Activated T-helper 9 cell treated with anti-CD3 and anti-CD28 coated beads, Interleukin-2, amount 50 U/mL, for 16 hours (primary cell): ENCODE data around the gene PLAGL2.

ENCODE experiments used
- DNase-seq: peaks from one replicate; pipeline ENCODE4 v3.0.0-alpha.2; 2020; ENCODE audit warnings: low read depth

The PLAGL2 gene

GRCh38 chr20:32231245-32231644 is 23.7 kb upstream of the PLAGL2 start:
- DNase-seq: no peak

DNA sequence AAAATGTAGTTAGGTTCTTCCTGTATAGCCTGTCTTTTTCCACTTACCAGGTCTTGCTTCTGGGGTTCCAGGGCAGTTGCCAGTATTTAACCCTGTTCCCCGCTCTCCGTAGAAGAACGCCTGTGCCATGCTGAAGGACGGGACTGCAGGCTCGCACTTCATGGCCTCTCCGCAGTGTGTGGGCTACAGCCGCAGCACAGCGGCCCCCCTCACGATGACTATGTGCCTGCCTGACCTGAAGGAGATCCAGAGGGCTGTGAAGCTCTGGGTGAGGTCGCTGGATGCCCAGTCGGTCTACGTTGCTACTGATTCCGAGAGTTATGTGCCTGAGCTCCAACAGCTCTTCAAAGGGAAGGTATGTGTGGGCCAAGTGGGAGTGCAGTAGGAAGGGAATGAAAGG is 23.2 kb upstream of the PLAGL2 start:
- no peak for DNase-seq

GRCh38 chr20:32229251-32229747 is 21.8 kb upstream of the PLAGL2 start:
- DNase-seq: no peak

GRCh38 chr20:32227744-32228688 is 20.5 kb upstream of the PLAGL2 start:
- no peak for DNase-seq

DNA sequence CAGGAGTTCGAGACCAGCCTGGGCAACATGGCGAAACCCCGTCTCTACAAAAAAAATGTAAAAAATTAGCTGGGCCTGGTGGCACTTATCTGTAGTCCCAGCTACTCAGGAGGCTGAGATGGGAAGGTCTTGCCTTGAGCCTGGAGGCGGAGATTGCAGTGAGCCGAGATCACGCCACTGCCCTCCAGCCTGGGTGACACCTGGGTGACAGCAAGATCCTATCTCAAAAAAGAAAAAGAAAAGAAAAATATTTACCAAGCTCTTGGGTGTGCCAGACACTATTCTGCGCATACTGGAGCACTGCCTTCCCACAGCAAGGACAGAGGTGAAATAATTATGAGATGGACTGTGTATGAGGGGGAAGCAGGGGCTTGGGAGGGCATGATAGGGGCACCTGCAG is 19.8 kb upstream of the PLAGL2 start:
- DNase-seq: no peak

DNA sequence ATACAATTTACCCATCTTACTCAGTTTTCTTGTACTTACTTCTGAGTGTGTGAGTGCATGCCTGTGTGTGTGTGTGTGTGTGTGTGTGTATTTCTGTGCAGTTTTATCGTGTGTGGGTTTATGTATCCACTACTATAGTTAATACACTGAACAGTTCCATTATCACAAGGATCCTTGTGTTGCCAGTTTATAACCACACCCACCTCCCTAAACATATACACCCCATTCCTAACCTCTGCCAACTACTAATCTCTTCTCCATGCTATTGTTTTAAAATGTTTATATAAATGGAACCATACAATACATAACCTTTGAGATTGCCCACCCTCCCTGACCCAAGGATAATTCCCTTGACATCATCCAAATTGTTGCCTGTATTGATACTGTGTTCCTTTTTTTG is 18.8 kb upstream of the PLAGL2 start:
- no peak for DNase-seq

GRCh38 chr20:32224463-32224862 is 16.9 kb upstream of the PLAGL2 start:
- DNase-seq: no peak

- DNase-seq: no peak
Observed at GRCh38 chr20:32218156-32218900, 10.8 kb upstream of the PLAGL2 start.

DNA sequence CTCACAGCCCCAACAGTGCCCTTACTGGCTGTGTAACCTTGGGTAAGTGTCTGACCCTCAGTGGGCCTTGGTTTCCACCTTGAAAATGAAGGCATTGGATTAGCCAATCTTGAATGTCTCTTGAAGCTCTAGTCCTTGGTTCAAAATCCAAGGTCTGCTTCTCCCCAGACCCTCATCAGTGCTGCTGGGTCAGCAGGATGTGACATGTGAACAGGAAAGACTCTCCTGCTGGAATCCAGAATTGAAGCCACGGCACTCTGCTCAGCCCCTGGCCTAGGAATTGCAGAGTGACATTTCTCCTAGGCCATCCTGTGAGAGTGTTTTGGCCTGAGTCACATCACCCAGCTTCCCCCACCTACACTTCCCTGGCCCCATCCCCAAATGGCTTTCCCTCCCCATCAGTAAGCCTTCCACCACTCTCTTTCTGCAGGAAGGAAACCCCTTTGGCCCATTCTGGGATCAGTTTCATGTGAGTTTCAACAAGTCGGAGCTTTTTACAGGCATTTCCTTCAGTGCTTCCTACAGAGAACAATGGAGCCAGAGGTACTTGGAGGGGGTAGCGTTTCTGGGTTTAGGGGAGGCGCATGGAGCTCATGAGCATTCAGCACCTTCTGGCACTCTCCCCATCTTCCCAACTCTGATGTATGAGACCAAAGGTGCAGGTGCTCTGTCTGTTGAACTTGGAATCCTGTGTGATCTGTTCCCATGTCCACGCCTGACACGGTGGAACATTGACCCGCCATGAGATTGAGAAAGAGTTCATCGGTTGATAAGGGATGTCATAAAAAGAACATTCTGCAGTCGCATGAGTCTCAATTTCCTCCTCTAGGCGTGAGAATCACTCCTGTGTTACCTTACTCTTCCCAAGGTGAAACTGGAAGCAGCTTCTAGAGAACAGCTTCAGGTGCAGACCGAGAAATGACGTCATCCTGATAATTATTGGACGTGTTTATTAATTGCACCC is 8.9 kb upstream of the PLAGL2 start:
- no peak for DNase-seq

DNA sequence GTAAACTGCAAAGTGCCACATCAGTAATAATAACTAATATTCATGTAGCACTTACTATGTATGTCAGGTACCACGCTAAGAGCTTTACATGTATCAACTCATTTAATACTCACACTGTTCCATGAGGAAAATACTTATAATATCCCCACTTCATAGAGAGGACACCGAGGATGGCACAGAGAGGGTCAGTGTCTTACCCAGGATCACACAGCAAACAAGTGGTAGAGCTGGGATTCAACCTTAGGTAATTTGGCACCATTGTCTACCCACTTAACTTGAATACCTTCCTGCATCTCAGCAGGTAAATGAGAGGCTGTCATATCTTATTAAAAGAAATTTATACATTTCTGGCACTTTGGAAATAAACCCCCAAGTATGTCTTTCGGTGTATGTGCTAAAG is 8.2 kb upstream of the PLAGL2 start:
- DNase-seq: no peak

DNA sequence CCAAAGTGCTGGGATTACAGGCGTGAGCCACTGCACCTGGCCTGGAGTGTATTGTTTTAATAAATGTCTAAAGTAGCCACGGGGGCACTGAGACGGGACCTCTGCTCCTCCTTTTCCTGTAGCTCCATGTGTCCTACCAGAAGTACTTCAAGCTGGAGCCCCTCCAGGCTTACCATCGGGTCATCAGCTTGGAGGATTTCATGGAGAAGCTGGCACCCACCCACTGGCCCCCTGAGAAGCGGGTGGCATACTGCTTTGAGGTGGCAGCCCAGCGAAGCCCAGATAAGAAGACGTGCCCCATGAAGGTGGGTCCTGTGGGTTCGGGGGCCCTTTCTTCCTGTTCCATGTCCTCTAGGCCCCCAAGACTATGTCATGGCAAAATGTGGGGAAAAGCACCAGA is 7.6 kb upstream of the PLAGL2 start:
- DNase-seq: no peak

DNA sequence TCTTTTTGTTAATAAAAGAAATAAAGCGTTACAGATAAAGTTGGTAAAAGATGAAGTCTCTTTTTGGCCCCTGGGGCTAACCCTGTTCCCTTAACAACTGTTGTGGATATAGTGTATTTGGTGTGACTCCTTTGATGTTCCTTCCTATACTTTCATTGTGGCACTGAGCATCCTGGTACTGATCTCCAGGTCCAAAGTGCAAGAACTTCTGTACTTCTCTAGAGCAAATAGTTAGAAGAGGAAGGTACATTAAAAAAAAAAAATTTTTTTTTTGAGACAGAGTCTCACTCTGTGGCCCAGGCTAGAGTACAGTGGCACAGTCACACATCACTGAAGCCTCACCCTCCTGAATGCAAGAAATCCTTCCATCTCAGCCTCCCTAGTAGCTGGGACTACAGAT is 6.3 kb upstream of the PLAGL2 start:
- no peak for DNase-seq

DNA sequence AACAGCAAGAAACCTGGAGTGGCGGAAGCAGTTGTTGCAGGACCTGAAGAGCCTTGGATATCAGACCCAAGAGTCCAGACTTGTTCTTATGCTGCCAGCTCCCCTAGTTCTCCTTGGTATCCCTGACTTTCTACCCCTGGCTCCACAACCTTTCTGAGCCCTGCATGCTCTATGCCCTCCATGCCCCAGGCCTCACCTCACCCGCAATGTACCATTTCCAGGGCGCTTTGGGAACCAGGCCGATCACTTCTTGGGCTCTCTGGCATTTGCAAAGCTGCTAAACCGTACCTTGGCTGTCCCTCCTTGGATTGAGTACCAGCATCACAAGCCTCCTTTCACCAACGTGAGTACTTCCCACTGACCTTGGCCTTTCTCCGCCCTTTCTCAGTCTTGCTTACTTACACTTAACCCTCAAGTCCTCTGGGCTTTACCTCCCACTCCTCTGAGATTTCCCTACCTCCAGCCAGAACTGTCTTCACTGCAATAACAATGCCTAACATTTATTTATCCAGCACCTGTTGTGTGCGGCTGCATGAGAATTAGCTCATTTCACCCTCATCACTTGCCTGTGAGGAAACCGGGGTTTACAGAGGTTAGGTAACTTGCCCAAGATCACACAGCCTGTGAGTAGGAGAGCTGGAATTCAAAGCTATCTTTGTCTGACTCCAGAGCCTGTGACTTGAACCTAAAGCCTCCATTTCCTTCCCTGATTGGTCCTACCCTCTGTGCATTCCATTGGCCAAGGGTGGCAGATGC is 2.5 kb upstream of the PLAGL2 start:
- no peak for DNase-seq

DNA sequence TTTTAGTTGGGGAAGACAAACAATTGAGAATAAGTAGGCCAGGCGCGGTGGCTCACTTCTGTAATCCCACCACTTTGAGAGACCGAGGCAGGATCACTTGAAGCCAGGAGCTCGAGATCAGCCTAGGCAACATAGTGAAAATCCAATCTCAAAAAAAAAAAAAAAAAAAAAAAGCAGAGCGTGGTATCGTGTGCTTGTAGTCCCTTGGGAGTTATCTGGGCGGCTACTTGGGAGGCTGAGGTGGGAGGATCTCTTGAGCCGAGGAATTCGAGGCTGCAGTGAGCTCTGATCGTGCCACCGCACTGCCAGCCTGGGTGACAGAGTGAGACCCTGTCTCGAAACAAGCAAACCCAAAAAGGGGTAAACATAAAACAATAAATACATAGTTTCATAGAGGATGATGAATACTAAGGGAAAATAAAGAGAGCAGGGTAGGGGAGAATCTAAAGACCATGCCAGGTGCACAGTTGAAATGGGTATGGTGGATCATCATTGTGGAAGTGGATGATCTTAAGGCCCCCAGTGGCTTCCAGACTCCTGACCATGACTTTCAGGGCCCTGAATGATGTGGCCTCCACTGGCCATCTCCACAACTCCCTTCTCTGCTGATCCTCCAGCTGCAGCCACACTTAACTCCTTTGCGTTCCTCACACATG is 1.1 kb upstream of the PLAGL2 start:
- no peak for DNase-seq

GRCh38 chr20:32206760-32207625 is 550 bp downstream of the PLAGL2 start:
- DNase-seq: no peak

DNA sequence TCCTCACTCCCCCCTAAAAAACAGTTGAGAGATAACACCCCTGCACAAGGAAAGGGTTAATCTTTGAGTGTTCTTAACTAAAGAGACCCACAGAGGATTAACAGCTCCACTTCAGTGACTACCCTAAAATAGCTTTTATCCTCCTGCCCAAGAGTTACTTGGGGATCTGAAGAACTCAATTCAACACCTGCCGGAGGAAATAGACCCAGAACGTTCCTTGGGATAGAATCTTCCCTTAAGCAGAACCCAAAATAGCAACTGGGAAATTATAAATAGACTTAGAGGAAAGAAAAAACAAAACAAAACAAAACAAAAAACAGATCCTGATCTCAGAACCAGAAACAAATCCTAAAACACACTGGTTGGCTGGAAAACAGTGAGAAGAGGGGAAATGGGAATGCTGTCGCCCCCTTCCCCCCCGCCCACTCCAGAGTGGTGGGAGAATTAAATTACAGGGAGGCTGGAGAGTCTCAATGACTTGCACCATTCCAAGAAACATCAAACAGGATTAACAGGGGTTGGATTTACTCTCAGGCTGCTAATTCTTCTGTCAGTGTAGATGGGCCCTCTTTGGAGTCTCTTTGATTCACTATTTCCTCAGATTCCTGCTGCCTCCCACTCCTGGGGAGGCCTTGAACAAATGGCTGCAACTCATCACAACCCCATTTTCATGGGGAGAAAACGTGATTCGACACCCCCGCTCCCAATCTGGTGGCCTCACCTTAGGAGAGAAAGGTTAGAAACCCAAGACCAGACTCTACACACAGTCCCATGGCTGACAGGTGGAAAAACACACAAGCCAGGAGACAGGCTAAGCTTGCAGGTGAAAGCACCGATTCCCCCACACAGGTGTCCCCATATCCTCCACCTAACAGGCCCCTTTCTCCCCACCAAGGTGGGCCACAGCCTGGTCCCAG is 1.4 kb downstream of the PLAGL2 start:
- DNase-seq: no peak

- no peak for DNase-seq
Observed at GRCh38 chr20:32205110-32205842, 2.3 kb downstream of the PLAGL2 start.
